Activated CD4-positive, alpha-beta T cell treated with anti-CD3 and anti-CD28 coated beads, Interleukin-10, Interleukin-2, amounts not matched to agents 100 ng/mL and 50 ng/mL, durations not matched to agents 16 hours and 8 hours (primary cell): ENCODE results near the gene SPIN2A.
"Not testable (repeated sequence)": the region's sequence is repeated elsewhere in the genome, so short reads cannot be mapped to it uniquely, and the experiment has no call there.

ENCODE experiments used
- DNase-seq: peaks from one replicate; pipeline ENCODE4 v3.0.0-alpha.2; 2020

SPIN2A gene

DNA sequence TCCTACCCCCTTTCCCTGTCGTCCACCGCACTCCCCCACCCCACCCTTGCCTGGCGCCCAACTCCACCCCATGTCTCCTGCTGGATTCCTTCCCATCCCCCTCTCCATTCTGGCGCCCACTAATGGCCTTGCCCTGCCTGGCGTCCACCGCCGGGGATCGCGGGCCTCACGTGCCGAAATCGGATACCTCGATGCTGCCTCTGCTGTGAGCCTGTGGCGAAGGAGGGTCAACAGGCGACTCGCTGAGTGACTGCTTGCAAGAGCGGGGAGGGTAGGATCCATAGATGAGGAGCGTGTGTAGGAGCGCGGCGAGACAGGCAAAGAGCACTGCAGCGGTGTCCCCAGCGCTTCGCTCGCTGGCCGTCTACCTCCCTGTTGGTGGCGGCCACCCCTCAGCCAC, at the start of gene SPIN2A:
TSS of gene SPIN2A (minus strand) at position 325 of the 400 bp plus-strand sequence. CDS start 800 bp downstream, outside the sequence.
- DNase-seq = not testable (repeated sequence)

DNA sequence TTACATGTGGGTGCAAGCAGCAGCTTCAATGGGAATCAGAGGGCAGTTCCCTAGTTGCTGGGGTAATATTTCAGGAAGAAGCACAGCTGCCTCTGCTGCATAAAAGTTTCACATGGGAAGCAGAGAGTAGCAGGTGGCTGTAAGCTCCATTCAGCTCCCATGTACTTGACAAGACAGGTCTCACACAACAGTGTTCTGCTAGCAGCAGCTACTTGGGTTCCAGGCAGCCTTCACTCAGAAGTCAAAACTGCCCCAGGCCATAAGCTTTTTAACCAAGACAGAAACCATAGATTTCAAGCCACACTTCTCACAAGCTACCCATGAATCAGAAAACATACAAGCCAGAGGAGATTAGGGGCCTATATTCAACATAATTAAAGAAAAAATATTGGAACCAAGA, 41.4 kb upstream of the SPIN2A start:
- DNase-seq = no peak

DNA sequence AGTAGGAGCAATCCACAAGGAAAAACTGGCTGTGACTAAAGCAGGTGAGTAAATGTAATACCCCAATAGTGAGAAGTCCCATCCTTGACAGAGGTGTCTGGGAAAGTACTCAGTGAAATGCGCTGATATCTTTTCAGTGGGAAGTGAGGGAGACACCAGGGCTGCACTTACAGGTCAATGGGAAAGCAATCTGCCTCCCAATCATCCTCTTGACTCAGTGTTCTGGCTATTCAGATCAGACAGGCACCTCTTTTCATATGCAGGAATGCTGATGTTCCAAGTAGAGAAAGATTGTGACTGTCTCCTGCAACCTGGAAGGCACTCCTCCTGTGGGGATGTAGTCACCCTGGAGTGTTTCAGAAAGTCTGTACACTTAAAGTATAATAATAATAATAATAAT, 39.9 kb upstream of the SPIN2A start:
- no peak for DNase-seq

DNA sequence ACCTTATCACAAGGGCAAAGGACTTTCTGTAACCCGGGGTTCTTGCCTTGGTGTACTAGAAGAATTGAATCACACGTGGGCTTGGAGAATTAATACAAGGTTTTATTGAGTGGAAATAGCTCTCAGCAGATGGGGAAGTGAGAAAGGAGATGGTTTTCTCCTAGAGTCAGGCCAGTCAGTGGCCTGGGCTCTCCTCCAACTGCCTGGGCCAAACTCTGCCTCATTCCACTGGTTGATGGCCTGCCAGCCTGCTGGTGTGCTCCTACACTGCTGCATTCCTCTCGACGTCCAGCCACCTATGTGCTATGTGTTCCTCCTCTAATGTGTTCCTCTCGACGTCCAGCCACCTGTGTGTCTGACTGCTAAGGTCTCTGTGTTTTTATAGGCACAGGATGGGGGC, 35.3 kb upstream of the SPIN2A start:
- DNase-seq = no peak

DNA sequence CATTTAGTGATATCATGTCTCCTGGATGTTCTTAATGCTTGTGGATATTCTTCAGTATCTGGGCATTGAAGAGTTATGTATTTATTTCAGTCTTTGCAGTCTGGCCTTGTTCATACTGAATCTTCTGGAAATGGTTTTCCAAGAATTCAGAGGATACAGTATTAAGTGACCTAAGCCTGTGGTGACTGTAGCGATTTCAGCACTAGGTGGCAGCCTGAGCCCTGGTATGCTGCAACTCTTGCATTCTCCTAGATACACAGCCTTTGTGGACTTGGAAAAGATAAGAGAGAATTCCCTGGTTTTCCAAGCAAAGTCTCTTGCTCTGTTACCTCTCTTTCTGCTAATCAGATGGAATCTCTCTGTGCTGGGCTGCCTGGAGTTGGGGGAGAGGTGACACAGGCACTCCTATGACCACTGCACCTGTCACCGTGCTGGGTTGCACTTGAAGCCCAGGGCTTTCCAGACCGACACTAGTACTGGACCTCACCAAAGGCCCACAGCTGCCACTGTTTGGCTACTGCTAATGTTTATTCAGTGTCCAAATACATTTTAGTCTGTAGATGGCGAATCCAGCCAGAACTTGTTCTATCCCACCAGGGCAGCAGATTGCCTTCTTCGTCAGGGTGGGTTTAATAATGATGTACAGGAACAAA, 19.3 kb upstream of the SPIN2A start:
- DNase-seq = peak; percentile 4

DNA sequence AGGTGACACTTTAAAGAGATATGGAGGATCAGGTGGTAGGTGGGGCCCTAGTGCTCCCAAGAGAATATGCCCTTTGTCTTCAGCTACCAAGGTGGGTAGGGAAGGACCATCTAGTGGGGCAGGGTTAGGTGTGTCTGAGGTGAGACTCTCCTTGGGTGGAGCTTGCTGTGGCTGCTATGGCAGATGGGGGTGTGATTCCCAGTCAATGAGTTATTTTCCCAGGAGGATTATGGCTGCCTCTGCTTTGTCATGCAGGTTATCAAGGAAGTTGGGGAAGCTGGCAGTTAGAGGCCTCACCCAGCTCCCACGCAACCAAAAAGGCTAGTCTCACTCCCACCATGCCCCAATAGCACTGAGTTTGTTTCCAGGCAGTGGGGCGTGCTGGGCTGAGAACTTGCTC, 18.0 kb upstream of the SPIN2A start:
- no peak for DNase-seq

DNA sequence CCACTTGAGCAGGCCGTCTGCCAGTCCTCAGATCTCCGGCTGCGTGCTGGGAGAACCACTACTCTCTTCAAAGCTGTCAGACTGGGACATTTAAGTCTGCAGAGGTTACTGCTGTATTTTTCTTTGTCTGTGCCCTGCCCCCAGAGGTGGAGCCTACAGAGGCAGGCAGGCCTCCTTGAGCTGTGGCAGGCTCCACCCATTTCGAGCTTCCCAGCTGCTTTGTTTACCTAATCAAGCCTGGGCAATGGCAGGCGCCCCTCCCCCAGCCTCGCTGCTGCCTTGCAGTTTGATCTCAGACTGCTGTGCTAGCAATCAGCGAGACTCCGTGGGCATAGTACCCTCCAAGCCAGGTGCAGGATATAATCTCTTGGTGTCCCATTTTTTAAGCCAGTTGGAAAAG, 15.0 kb upstream of the SPIN2A start:
- not testable (repeated sequence) for DNase-seq

DNA sequence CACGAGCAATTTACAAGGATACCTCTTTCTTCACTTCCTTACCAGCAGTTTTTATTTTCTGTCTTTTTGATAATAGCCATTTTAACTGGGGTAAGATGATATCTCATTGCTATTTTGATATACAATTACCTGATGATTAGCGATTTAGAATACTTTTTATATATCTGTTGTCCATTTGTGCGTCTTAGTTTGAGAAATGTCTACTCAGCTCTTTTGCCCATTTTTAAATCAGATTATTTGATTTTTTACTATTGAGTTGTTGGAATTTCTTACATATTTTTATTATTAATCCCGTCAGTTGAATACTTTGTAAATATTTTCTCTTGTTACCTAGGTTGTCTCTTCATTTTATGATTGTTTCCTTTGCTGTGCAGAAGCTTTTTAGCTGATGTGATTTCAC, 1.5 kb upstream of the SPIN2A start:
- DNase-seq = no peak

DNA sequence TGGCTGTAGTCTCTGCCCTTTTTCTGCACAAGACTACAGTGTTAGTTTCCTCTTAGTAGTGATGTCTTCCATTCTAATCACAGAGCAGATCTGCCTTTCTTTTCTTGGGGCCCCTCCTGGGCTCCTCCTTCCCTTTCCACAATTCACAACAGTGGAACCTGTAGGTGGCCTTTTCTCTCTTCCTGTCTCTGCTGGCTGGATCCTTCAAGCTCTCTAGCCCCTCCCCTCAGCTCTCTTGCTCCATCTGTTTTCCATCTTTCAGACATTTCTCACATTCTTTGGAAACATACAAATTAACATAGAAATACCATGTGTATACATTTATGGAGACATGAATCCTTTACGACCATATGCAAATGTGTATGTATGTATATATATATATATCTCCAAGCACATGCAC, 304 bp upstream of the SPIN2A start:
- no peak for DNase-seq

DNA sequence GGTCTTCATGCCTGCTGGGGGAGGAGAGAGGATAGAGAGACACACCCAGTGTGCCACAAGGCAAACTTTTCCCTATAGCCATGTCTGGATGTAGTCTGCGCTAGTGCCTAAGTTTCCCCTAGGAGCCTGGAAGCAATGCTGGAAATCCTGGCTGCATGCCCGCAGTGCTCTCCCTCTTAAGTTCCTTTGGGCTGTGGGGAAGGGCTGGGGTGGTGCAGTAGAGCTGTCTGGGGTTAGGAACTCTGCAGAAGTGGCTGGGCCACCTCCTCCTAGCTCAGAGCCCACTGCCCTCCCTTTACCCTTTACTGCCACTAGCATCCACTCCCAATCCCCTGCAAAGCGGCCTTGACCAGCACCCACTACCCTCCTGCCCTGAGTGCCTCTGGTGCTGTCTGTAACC, 608 bp downstream of the SPIN2A start:
- not testable (repeated sequence) for DNase-seq

DNA sequence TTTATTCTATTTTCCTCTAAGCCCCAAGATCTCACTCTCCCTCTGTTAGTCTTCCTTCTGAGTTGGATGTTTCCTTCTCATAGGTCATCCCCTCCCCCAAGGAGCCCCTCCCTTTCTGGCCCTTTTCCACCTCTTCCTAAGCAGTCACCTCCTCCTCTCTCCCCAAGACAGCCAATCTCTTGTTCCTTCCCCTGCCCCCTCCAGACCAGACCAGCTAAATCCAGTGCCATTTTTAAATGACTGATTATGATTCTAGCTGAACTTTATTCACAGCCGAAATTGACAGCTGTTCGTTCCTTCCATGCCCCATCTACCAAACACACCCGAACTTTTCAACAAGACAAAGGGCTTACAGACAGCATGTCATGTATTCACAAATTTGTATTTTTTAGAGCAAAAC, 1.9 kb downstream of the SPIN2A start:
- DNase-seq = no peak

DNA sequence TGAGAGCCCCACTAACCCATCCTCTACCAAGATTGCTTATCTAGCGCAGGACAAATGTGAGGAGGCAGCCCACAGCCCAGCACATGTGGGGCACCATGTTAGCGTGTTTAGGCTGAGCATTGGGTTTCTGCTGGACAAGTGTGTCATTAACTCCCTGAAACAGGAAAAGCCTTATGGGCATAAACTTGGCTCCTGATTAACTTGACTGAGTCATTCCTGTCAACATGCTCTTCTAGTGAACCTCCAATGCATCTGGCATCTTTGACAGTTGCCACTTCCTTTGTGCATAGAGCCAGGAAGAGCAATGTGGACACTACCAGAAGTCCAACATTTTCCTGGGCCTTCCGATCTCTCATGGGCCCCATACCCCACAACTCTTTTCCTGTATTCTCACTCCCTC, 2.5 kb downstream of the SPIN2A start:
- no peak for DNase-seq

DNA sequence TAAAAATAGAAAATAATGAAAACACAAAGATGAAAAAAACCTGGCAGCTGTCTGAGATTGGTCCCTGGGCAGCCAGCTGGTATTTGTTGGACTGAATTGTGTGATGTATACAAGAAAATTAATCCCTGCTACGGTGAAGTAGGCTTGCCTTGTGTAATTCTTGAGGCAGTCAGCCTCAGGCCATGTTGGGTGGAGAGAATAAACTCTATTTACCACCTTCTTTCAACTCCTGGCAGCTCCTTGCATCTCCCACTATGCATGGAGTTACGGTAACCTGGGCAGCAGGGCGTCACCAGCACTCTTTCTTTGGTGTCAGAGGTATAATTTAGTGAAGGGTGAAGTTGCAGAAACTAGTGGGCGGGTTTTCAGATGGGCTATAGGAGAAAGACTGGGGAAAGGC, 3.5 kb downstream of the SPIN2A start:
- no peak for DNase-seq

DNA sequence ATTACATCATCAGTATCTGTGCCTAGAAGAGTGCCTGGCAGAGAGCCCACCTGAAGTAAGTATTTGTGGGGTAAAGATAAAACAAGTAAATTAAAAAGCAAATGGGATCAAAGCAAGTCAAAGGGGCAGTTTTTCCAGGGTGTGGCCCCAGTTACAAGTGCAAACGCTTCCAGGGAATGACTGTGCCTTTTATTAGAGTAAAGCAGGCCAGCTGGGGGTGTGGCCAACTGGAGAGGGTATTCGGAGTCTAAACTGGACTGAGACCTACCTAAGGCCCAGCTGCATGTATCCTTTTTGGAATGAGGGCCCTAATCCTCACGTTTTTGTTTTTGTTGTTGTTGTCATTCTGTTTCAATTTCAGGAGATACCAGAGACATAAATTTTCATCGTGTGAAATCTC, 3.9 kb downstream of the SPIN2A start:
- not testable (repeated sequence) for DNase-seq

DNA sequence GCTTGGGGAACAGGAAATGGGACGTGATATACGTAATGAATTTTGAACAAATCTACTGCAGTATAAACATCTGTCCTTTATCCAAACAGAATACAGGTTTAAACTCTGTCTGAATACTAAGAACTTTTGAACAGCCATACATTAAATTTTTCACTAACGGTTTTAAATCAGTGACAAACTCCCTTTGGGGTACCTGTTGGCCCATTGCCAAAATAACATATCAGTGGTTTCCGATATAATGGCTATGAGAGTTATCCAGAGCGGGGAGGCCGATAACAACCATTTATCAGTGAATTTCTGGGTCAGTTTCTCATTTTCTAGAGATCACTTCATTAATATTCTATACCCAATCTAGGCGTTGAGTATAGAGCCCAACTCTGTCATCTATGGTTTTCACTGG, 5.2 kb downstream of the SPIN2A start:
- no peak for DNase-seq

DNA sequence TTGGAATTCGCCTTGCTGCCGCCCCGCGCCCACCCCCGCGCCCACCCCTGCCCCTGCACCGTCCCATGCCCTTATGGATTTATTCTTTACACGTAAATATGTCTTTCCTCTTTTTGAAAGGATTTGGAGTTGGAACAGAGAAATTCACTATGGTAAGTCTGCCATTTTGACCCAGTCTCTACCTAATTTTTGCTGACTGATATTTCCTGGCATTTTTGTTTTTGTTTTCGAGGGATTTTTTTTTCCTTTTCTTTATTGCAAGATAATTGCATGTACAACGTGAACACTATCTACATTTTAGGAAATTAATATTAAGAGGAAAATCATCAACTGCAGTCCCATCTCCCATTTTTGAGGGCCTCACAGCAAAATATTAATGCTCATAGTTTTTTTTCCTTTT, 15.4 kb downstream of the SPIN2A start:
- no peak for DNase-seq

DNA sequence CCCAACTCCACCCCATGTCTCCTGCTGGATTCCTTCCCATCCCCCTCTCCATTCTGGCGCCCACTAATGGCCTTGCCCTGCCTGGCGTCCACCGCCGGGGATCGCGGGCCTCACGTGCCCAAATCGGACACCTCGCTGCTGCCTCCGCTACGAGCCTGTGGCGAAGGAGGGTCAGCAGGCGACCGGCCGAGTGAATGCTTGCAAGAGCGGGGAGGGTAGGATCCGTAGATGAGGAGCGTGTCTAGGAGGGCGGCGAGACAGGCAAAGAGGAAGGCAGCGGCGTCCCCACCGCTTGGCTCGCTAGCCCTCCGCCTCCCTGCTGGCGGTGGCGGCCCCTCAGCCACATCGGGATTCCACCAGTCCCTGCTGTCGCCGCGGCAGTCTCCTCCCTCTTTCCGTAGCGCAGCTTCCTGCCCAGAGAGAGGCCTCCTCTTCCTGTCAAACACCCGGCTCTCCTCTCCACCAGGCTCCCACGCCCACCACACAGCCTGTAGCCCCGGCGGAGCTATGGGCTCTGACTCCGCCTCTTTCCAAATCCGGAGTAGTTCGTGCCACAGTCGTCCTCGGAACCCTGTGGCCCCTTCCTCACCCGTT, 15.9 kb downstream of the SPIN2A start, which contains the start of gene SPIN2B:
TSS of gene SPIN2B (minus strand) at position 387 of the 594 bp plus-strand sequence.
- DNase-seq = peak; percentile 88

DNA sequence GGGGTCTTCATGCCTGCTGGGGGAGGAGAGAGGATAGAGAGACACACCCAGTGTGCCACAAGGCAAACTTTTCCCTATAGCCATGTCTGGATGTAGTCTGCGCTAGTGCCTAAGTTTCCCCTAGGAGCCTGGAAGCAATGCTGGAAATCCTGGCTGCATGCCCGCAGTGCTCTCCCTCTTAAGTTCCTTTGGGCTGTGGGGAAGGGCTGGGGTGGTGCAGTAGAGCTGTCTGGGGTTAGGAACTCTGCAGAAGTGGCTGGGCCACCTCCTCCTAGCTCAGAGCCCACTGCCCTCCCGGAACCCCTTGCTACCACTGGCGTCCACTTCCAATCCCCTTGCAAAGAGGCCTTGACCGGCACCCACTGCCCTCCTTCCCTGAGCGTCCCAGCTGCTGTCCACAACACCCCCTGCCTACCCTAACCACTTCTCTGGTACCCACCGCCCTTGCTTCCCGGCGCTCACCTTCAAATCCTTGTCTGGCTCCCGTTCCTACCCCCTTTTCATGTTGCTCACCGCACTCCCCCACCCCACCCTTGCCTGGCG, 16.5 kb downstream of the SPIN2A start:
- DNase-seq = not testable (repeated sequence)

DNA sequence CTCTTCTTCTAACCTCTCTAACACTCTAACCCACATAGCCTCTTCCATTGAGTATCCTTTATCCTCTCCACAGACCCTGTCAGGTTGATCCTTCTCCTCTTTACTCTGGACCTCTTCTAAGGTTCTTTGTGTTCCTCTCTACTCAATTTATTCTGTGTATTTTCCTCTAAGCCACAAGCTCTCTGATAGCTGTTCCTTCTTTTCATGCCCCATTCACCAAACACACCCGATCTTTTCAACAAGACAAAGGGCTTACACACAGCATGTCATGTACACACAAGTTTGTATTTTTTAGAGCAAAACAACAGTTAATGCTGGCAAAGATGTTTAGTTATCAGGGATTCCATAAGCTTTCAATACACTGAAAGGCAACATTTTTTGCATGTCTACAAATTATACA, 17.8 kb downstream of the SPIN2A start:
- DNase-seq = no peak

DNA sequence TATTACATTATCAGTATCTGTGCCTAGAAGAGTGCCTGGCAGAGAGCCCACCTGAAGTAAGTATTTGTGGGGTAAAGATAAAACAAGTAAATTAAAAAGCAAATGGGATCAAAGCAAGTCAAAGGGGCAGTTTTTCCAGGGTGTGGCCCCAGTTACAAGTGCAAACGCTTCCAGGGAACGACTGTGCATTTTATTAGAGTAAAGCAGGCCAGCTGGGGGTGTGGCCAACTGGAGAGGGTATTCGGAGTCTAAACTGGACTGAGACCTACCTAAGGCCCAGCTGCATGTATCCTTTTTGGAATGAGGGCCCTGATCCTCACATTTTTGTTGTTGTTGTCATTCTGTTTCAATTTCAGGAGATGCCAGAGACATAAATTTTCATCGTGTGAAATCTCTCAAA, 19.6 kb downstream of the SPIN2A start:
- DNase-seq = not testable (repeated sequence)

DNA sequence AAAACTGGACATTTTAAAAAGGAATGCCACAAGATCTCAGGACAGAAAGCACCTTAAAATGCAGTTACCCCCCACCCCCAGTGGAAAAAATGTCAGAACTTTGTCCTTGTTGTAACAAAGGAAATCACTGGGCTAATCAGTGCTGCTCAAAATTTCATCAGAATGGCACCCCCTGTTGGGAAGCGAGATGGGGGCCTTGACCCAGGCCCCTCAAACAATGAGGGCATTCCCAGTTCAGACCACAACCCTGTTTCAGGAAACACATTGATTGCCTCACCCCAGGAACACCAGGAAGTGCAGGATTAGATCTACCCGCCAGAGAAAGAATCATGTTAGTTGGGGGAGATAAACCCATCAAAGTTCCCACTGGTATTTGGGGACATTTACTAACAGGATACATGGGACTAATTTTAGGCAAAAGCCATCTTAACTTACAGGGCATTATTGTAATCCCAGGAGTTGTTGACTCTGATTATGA, 32.2 kb downstream of the SPIN2A start:
- DNase-seq = no peak

DNA sequence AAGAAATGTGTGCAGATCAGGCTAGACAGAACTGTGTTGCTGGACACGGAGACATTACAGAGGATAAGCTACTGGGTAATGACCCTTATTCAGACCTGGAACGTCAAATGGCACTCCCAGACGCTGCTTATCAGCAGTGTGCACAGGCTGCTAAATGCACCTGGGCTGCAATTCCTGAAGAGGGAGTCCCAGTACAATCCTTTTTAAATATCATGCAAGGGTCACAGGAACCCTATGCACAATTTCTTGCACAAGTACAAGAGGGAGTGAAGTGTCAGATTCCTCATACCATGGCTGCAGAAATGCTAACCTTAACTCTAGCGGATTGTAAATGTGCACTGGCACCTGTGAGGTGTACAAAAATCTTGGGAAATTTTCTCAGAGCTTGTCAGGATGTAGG, 32.8 kb downstream of the SPIN2A start:
- no peak for DNase-seq

DNA sequence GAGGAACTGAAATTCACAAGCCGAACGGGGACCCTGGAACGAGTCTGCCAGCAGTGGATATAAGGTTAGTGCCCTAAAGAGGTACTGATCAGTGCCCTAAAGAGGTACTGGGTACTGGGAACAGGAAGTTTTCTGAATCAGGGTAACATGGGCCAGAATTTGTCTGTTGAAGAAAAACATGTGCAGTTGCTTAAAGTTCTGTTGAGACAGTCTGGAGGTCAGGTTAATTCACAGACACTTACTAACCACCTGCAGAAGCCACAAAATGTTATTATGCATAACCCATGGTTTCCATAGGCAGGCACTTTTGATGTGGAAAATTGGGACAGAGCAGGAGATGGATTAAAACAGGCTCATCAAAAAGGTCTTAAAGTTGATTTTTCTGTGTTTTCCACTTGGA, 33.7 kb downstream of the SPIN2A start:
- DNase-seq = no peak

DNA sequence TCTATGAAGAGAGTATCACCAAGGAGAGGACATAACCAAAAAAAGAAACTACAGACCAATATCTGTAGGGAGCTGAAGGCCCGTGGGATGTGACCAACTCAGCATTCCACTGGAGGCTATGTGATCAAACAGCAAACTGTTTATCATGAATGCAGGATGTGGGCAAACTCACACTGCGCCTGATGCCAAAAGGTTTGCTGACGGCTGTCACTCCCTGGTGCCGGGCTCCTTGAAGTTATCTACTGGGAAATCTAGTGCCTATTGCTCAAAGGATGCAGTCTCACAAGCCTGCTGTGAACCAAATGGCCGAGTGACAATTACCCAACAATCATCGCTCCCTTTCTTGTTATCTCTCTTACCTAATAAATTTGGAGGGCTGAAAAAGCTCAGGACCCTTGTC, 34.3 kb downstream of the SPIN2A start:
- peak; percentile 4 for DNase-seq
